Spinal cord (tissue), 10 donors: Measurements from ENCODE around the gene GRID2. TPM values are rescaled to one million over a fixed set of nuclear protein-coding genes. Genes with fewer than 3 reads are reported as not detected.

Experiments
- DNase-seq, 6 donors: peaks; one replicate each; pipeline versions ENCODE4 v3.0.0 to v3.0.0-alpha.2; 2013 to 2015; ENCODE audit warnings: low spot score in 6 of 6, low read depth in 4 of 6
- H3K27ac ChIP-seq: one replicate; pipeline ENCODE4 v1.5.1; 2013; ENCODE audit warnings: low read depth, low read length, control low read depth
- H3K27me3 ChIP-seq: one replicate; pipeline ENCODE4 v1.6.1; 2013; ENCODE audit warnings: low read length; ENCODE audit not compliant: control insufficient read depth, insufficient read depth
- H3K36me3 ChIP-seq: one replicate; pipeline ENCODE4 v1.6.1; 2013; ENCODE audit warnings: low read length; ENCODE audit not compliant: control insufficient read depth, insufficient read depth
- H3K4me1 ChIP-seq: one replicate; pipeline ENCODE4 v1.6.1; 2013; ENCODE audit warnings: low read length; ENCODE audit not compliant: control insufficient read depth, insufficient read depth
- H3K4me3 ChIP-seq: one replicate; pipeline ENCODE4 v1.5.1; 2013; ENCODE audit warnings: low read depth, low read length, control low read depth
- H3K9me3 ChIP-seq: one replicate; pipeline ENCODE4 v1.6.1; 2013; ENCODE audit warnings: low read length; ENCODE audit not compliant: control insufficient read depth, insufficient read depth
- WGBS: methylation state at CpG from one replicate; pipeline ENCODE4 v1.1.5; 2013; ENCODE audit warnings: missing lambda C conversion rate; ENCODE audit not compliant: insufficient coverage; 5-methylcytosine and 5-hydroxymethylcytosine counted together
- polyA plus RNA-seq, 2 donors: library from polyadenylated mRNA; unstranded; fragments of 120-200 nt; gene quantifications; one replicate each; pipeline ENCODE4 v1.2.1, GENCODE V29; 2013; ENCODE audit not compliant: insufficient read length in 2 of 2
- total RNA-seq, 2 donors: library from RNA; depleted of rRNA in 1 of 2; stranded (reverse); fragments of 120-200 nt in 1 of 2; fragments of >200 nt in 1 of 2; gene quantifications; one replicate each; pipeline versions ENCODE4 v1.2.3 to v1.2.4, GENCODE V29; 2013 to 2014
- donor health status: healthy.

The GRID2 gene
- total and polyA plus RNA-seq, 4 donors = 17.8 to 40.8 (median 23.4) TPM

DNA sequence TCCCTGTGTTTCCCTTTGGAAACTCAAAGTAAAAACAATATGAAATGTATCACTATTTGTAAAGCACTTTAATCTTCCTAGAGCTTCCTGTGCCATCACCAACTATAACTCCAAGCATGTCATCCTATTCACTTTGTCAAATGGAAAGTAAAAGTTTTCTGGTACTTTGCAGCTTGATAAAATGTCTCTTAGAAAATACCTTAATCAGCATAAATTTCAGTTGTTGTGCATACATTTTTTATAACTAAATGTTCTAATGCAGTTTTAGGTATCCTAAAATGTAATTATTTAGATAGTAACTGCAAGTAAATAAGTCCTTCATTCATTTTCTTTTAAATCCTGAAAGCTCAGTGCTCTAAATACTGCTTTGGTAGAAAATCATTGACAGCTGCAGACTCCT is 558.7 kb downstream of the GRID2 start:
- H3K36me3 ChIP-seq = no peaks in the 10 kb centered on the region
- no peaks in the 10 kb centered on the region for H3K4me1 ChIP-seq
- H3K9me3 ChIP-seq = no peaks in the 10 kb centered on the region

DNA sequence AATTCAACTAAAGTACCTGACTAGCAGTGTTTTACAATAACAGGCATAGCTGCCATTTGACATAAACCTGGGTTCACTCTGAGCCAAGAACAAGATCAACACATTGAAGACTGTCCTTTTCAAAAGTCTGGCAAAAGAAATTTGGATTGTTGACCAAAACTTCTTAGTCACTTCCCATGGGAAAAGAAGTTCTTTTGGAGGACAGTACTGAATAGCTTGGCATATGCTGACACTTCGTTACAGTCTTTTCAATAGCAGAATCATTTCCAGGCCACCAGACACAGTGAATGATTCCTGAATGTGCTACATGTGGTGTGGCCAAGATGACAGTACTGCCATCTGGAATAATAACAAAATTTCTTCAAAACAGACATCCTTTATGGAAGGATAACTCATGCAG is 560.3 kb downstream of the GRID2 start:
- Histone ChIP-seq H3K27ac (no peak overlapping the region), H3K4me1 (no peaks in the 10 kb centered on the region), H3K27me3 (no peaks in the 10 kb centered on the region), H3K36me3 (no peaks in the 10 kb centered on the region), H3K9me3 (no peaks in the 10 kb centered on the region), H3K4me3 (no peak overlapping the region)
- peak; percentile 32 to 82 (median 52) for DNase-seq
- WGBS = no CpG with 5 or more reads among the region's 1 CpG

More for the DNA sequence above, 558.7 kb downstream of the GRID2 start:
- H3K4me3 ChIP-seq = no peak overlapping the region
- DNase-seq = no peak
- H3K27ac ChIP-seq = no peak overlapping the region
- H3K27me3 ChIP-seq = no peaks in the 10 kb centered on the region

DNA sequence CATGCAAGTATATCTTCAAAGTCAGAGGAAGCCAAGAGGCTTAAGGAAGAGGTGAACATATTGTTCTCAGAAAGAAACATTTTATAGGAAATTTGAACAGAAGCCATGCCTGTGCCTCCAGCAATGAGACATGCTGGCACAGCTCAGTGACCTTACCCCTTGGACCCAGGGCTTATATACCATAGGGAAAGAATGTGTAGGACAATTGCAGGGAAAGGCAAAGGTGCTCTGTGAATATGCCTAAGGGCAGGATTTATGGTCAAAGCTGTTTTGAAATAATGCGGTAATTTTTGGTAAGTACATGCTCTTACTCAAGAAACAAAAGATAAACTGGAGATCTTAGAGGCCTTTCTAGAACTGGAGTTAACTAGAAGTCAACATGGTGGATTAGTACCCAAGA is 568.8 kb downstream of the GRID2 start:
- Histone ChIP-seq H3K4me1 (no peaks in the 10 kb centered on the region), H3K9me3 (no peaks in the 10 kb centered on the region), H3K27ac (no peak overlapping the region), H3K4me3 (no peak overlapping the region), H3K27me3 (no peaks in the 10 kb centered on the region), H3K36me3 (no peaks in the 10 kb centered on the region)
- no peak for DNase-seq
- WGBS = no CpG with 5 or more reads among the region's 1 CpG

DNA sequence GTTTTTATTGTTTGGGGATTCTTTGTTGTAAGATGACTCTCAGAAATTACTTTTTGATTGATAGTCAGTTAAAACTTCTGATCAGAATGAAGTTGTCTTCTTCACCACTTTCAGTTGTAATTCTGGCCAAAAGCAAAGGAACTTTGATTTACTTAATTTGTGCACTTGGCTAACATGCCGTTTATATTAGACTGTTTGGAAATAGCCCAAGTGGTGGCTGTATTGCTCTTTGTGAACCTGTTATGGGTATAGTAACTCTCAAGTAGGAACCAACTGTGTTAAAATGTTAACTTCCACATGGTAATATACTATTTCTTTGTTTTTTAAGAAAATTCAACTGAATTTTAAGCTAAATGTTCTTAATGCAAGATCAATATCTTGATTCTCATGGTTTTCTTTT is 581.9 kb downstream of the GRID2 start:
- H3K9me3 ChIP-seq = no peaks in the 10 kb centered on the region
- H3K36me3 ChIP-seq = no peaks in the 10 kb centered on the region
- no CpG with 5 or more reads among the region's 1 CpG for WGBS
- H3K27me3 ChIP-seq = no peaks in the 10 kb centered on the region
- peak in 1 of 6 donors; percentile 34 for DNase-seq
- H3K4me3 ChIP-seq = no peak overlapping the region
- no peak overlapping the region for H3K27ac ChIP-seq
- no peaks in the 10 kb centered on the region for H3K4me1 ChIP-seq

DNA sequence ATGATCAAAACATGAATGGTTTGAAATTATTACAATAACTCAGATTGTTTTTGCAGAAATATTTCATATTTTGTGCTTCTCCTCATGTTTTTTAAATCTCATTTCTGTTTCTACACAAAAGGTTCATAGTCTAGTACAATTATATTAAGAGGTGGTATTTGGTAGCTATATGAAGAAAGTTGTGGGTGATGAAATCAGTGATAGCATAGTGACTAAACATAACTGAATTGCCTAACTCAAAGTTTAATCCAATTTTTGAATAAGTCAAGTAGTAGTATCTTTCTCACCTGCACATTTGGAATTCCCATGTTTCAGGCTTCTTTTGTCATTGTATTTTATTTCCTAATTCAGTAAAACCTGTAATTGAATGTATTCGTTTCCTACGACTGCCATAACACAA is 648.7 kb downstream of the GRID2 start:
- no peak for DNase-seq
- H3K9me3 ChIP-seq = no peaks in the 10 kb centered on the region
- H3K4me3 ChIP-seq = no peak overlapping the region
- no peaks in the 10 kb centered on the region for H3K36me3 ChIP-seq
- H3K4me1 ChIP-seq = no peaks in the 10 kb centered on the region
- no CpG with 5 or more reads among the region's 2 CpGs for WGBS
- H3K27me3 ChIP-seq = no peaks in the 10 kb centered on the region
- H3K27ac ChIP-seq = no peak overlapping the region

DNA sequence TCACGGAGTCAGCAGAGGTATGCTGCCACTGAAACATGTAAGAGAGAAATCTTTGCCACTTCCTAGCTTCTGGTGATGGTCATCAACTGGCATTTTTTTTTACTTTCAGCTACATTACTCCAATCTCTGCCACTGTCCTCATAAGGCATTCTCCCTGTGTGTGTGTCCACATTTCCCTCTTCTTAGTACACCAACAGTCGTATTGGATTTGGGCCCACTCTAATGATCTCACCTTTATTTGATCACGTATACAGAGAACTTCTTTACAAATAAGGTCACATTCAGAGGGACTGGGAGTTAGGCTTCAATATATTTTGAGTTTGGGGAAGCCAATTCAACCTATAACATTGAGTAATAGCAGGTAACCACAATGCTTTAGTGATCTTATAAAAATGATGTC is 649.1 kb downstream of the GRID2 start:
- no peak overlapping the region for H3K4me3 ChIP-seq
- no peaks in the 10 kb centered on the region for H3K27me3 ChIP-seq
- no peaks in the 10 kb centered on the region for H3K36me3 ChIP-seq
- H3K9me3 ChIP-seq = no peaks in the 10 kb centered on the region
- no peak for DNase-seq
- no peak overlapping the region for H3K27ac ChIP-seq
- WGBS = 100% methylated on average over 1 of the region's 3 CpGs
- H3K4me1 ChIP-seq = no peaks in the 10 kb centered on the region

DNA sequence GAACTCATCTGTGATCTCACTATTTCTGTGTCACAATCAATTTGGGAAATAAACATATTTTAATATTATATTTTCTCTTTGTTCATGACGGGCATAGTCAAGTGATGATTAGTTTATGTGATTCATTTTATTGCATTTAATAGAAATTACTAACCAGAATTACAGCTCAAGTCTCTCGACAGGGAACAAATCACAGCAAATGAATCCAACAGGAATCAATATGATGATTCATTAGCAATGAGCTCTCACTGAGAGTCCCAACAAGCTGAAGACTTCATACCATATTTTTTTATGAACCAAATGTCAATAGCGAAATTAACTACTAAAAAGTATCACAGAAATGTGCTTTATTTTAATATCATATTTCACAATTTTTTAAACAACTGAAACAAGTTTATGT is 649.7 kb downstream of the GRID2 start:
- Histone ChIP-seq H3K4me3 (no peak overlapping the region), H3K27ac (no peak overlapping the region), H3K36me3 (no peaks in the 10 kb centered on the region), H3K9me3 (no peaks in the 10 kb centered on the region), H3K27me3 (no peaks in the 10 kb centered on the region), H3K4me1 (no peaks in the 10 kb centered on the region)
- no CpG with 5 or more reads among the region's 3 CpGs for WGBS
- DNase-seq = peak in 1 of 6 donors; percentile 16

DNA sequence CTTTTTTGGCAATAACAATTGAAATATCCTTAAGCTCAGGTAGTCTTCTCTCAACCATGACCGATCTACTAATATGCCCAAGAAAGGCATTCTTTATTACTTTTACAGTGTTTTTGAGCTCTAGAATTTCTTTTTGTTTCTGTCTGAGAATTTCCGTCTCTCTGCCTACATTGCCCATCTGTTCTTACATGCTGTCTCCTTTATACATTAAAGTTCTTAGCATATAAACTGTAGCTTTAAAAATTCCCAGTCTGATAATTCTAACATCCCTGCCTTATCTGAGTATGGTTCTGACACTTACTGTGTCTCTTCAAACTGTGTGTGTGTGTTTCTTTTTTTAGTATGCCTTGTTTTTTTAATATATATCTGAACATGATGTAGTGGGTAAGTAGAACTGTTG is 658.1 kb downstream of the GRID2 start:
- Histone ChIP-seq H3K4me1 (no peaks in the 10 kb centered on the region), H3K4me3 (no peak overlapping the region), H3K27ac (no peak overlapping the region), H3K36me3 (no peaks in the 10 kb centered on the region), H3K9me3 (no peaks in the 10 kb centered on the region), H3K27me3 (no peaks in the 10 kb centered on the region)
- DNase-seq = peak in 1 of 6 donors; percentile 55
- no CpG with 5 or more reads among the region's 2 CpGs for WGBS

DNA sequence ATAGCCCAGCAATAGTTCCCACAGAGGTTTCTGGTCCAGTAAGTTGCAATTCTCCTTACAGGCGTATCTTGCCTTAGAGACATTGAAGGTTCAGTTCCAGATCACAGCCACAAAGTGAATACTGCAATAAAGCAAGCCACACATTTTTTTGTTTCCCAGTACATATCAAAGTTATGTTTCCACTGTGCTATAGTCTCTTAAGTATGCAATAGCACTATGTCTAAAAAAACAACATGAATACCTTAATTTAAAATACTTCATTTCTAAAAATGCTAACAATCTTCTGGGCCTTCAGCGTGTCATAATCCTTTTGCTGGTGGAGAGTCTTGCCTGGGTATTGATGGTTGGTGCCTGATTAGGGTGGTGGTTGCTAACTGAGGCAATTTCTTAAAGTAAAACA is 659.1 kb downstream of the GRID2 start:
- no peaks in the 10 kb centered on the region for H3K36me3 ChIP-seq
- H3K4me1 ChIP-seq = no peaks in the 10 kb centered on the region
- no peaks in the 10 kb centered on the region for H3K27me3 ChIP-seq
- no peaks in the 10 kb centered on the region for H3K9me3 ChIP-seq
- no peak overlapping the region for H3K27ac ChIP-seq
- H3K4me3 ChIP-seq = no peak overlapping the region
- 100% methylated on average over 1 of the region's 2 CpGs for WGBS
- DNase-seq = no peak

DNA sequence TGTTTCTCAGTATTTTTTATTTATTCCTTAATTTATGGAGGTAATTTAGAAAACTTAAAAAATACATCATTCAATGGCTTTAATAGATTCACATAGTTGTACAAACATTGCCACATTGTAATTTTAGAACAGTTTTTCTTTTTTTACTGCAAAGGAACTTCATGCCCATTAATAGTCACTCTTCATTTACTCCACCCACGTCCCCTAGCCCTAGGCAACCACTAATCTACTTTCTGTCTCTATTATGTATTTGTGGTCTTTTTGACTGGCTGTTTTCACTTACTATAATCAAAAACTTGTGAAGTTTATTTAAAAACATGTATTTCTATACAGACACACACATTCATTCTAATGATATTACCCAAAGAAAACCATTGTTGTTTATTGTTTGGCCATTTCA is 664.8 kb downstream of the GRID2 start:
- DNase-seq = no peak
- Histone ChIP-seq H3K4me1 (no peaks in the 10 kb centered on the region), H3K4me3 (no peak overlapping the region), H3K9me3 (peaks cover 1% of the 10 kb centered on the region), H3K27me3 (no peaks in the 10 kb centered on the region), H3K36me3 (no peaks in the 10 kb centered on the region), H3K27ac (no peak overlapping the region)
- no CpG with 5 or more reads among the region's 1 CpG for WGBS
